ENCODE data around the gene CBX2.
A peak's percentile ranks its signal among the peaks of the same experiment; 100 is the strongest.

CBX2 gene

DNA sequence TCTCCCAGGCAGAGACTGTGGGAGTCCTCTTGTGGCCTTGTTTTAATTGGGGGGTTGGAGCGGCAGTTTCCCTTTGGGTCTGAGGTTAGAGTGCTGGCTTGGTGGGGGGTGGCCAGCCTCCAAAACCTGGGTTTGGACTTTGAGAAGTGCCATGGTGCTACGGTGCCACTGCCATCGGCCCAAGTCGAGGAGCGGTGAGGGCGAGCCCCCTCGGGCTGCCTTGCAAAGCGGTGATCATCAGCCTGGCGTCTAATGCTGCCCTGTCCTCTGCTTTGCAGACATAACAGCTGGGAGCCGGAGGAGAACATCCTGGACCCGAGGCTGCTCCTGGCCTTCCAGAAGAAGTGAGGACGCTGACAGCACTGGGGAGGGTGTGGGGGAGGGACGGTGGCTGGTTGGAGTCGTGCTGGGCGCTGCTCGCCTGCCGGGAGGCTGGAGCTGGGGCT is 1.2 kb downstream of the CBX2 start:
- Histone ChIP-seq H3K9me3 (ENCODE audit: insufficient read depth, low read length) (no peaks in the 10 kb centered on the region), H3K4me3 (ENCODE audit: insufficient read depth, low read length, poor library complexity, severe bottlenecking) (peak overlapping the region; percentile 75), H3K9ac (ENCODE audit: low read length) (peak overlapping the region; percentile 88), H3K27ac (ENCODE audit: low read depth, low read length) (peak overlapping the region; percentile 53; the same call in 1 of the 2 replicates), H3K4me2 (ENCODE audit: low read depth, low read length, poor library complexity, severe bottlenecking) (peak overlapping the region; percentile 59), H3F3A (ENCODE audit: insufficient read depth) (peaks cover 6% of the 10 kb centered on the region), H4K20me1 (ENCODE audit: low read depth, low read length) (no peaks in the 10 kb centered on the region), H2AFZ (ENCODE audit: low read depth, low read length, severe bottlenecking) (no peak overlapping the region), H3K27me3 (ENCODE audit: low read length) (no peaks in the 10 kb centered on the region), H3K79me2 (ENCODE audit: insufficient read depth, low read length) (peaks cover 9% of the 10 kb centered on the region; the same call in 1 of the 2 replicates), H3K9me2 (replicated peaks; ENCODE audit: insufficient read depth, low read length) (no peaks in the 10 kb centered on the region), H3K36me3 (ENCODE audit: low read length) (no peaks in the 10 kb centered on the region)
- TF ChIP-seq, protein P1, sequence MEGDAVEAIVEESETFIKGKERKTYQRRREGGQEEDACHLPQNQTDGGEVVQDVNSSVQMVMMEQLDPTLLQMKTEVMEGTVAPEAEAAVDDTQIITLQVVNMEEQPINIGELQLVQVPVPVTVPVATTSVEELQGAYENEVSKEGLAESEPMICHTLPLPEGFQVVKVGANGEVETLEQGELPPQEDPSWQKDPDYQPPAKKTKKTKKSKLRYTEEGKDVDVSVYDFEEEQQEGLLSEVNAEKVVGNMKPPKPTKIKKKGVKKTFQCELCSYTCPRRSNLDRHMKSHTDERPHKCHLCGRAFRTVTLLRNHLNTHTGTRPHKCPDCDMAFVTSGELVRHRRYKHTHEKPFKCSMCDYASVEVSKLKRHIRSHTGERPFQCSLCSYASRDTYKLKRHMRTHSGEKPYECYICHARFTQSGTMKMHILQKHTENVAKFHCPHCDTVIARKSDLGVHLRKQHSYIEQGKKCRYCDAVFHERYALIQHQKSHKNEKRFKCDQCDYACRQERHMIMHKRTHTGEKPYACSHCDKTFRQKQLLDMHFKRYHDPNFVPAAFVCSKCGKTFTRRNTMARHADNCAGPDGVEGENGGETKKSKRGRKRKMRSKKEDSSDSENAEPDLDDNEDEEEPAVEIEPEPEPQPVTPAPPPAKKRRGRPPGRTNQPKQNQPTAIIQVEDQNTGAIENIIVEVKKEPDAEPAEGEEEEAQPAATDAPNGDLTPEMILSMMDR (IDR thresholded peaks at IDR 0.05; ENCODE audit: insufficient read depth, low read length, poor library complexity, severe bottlenecking) = no peak
- no peak for TF ChIP-seq EZH2phosphoT487 (conservative IDR thresholded peaks at IDR 0.05; ENCODE audit: low read length)

DNA sequence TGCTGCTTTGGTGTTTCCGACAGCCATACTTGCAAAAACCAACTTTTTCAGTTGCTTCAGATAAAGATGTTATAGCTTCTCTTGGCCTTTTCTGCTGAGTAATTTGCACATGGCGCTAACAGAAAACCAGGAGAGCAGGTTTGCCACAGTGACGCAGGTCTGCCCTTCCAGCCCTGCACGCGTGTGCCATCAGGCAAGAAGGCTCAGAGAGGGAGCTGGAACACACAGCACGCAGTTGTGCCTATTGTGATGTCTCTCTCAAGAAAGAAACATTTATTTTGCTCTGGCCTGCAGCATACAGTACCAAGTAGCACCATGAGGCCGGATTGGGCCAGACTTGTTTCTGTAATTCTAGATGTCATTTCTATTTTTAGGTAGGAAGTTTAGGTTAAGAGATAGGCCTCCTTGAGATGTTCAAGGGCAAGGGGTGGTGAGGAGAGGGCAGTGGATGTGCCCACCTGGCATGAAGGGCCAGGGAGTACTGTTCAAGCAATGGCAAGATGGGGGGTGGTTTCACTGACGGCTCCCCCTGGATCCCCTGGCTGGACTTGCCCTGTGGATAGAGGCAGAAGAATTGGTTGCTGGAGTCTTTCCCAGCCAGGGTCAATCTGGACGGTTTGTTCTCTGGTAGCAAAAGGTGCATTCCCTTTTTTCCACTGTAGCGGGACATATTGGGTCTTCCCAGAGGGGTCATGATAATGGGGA is 1.9 kb downstream of the CBX2 start:
- Histone ChIP-seq H3K79me2 (ENCODE audit: insufficient read depth, low read length) (peaks cover 9% of the 10 kb centered on the region; the same call in 1 of the 2 replicates), H3K4me3 (ENCODE audit: insufficient read depth, low read length, poor library complexity, severe bottlenecking) (no peak overlapping the region), H3K27ac (ENCODE audit: low read depth, low read length) (no peak overlapping the region), H4K20me1 (ENCODE audit: low read depth, low read length) (no peaks in the 10 kb centered on the region), H3K9ac (ENCODE audit: low read length) (0 out of 2 replicates have a peak overlapping the region, but pooled peaks have one; percentile 88), H3K9me2 (replicated peaks; ENCODE audit: insufficient read depth, low read length) (no peaks in the 10 kb centered on the region), H3K4me2 (ENCODE audit: low read depth, low read length, poor library complexity, severe bottlenecking) (peak overlapping the region; percentile 59), H3K27me3 (ENCODE audit: low read length) (no peaks in the 10 kb centered on the region), H3F3A (ENCODE audit: insufficient read depth) (peaks cover 6% of the 10 kb centered on the region), H3K9me3 (ENCODE audit: insufficient read depth, low read length) (no peaks in the 10 kb centered on the region), H3K36me3 (ENCODE audit: low read length) (no peaks in the 10 kb centered on the region), H2AFZ (ENCODE audit: low read depth, low read length, severe bottlenecking) (no peak overlapping the region)
- no peak for TF ChIP-seq EZH2phosphoT487 (conservative IDR thresholded peaks at IDR 0.05; ENCODE audit: low read length)
- TF ChIP-seq, protein P1 (IDR thresholded peaks at IDR 0.05; ENCODE audit: insufficient read depth, low read length, poor library complexity, severe bottlenecking) = no peak

DNA sequence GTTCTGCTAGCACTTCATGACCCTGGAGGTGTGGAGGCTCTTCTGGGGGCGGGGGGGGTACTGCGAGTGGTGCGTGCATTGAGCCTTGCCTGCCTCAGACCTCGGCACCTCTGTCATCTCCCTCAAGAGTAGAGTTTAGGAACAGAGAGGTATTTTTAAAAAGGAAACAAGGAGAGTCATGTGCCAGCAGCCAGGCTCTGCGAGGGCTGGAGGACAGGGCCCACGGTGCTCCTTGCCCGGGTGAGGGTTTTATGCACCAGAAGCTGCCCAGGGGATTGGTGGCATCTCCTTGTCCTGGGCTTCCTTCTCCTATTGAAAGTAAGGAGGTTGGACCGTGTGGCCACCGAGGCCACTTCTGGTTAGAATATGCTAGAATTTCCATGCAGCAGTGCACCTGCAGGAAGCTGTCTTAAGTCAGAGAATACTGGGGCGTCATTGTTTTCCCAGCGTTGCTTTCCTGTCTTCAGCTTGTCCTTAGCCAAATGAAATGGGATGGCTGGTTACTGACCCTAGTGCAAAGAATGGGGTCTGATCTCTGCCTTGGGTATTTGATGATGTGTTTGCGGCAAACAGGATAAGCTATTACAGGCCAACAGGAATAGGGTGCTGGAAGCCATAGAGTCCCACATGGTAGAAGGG is 3.2 kb downstream of the CBX2 start:
- H4K20me1 ChIP-seq (ENCODE audit: low read depth, low read length) = no peaks in the 10 kb centered on the region
- no peaks in the 10 kb centered on the region for H3K36me3 ChIP-seq (ENCODE audit: low read length)

More for the DNA sequence above, 3.2 kb downstream of the CBX2 start:
- no peaks in the 10 kb centered on the region for H3K9me3 ChIP-seq (ENCODE audit: insufficient read depth, low read length)
- H3F3A ChIP-seq (ENCODE audit: insufficient read depth) = peaks cover 6% of the 10 kb centered on the region
- H3K9ac ChIP-seq (ENCODE audit: low read length) = no peak overlapping the region
- H2AFZ ChIP-seq (ENCODE audit: low read depth, low read length, severe bottlenecking) = no peak overlapping the region
- H3K4me2 ChIP-seq (ENCODE audit: low read depth, low read length, poor library complexity, severe bottlenecking) = no peak overlapping the region
- no peak overlapping the region for H3K27ac ChIP-seq (ENCODE audit: low read depth, low read length)
- no peaks in the 10 kb centered on the region for H3K9me2 ChIP-seq (replicated peaks; ENCODE audit: insufficient read depth, low read length)
- no peak overlapping the region for H3K4me3 ChIP-seq (ENCODE audit: insufficient read depth, low read length, poor library complexity, severe bottlenecking)
- no peak for TF ChIP-seq EZH2phosphoT487 (conservative IDR thresholded peaks at IDR 0.05; ENCODE audit: low read length)
- TF ChIP-seq, protein P1 (IDR thresholded peaks at IDR 0.05; ENCODE audit: insufficient read depth, low read length, poor library complexity, severe bottlenecking) = no peak
- no peaks in the 10 kb centered on the region for H3K27me3 ChIP-seq (ENCODE audit: low read length)
- peaks cover 9% of the 10 kb centered on the region; the same call in 1 of the 2 replicates for H3K79me2 ChIP-seq (ENCODE audit: insufficient read depth, low read length)

Measured in SU-DHL-6 (cell line).